BLaER1 (cell line): ENCODE data around the gene REXO5.
A peak's percentile ranks its signal among the peaks of the same experiment; 100 is the strongest.

ENCODE experiments used
- H3K27ac ChIP-seq: shearing (Covaris generic); formaldehyde crosslinking; 2 replicates; pipeline ENCODE4 v1.8.1; 2022
- H3K27me3 ChIP-seq: shearing (Covaris generic); formaldehyde crosslinking; 2 replicates; pipeline ENCODE4 v1.8.1; 2022
- H3K36me3 ChIP-seq: shearing (Covaris generic); formaldehyde crosslinking; 2 replicates; pipeline ENCODE4 v1.8.1; 2022
- H3K4me1 ChIP-seq: shearing (Covaris generic); formaldehyde crosslinking; 2 replicates; pipeline ENCODE4 v1.8.1; 2022
- H3K4me2 ChIP-seq: shearing (Covaris generic); formaldehyde crosslinking; 2 replicates; pipeline ENCODE4 v1.8.1; 2022
- H3K4me3 ChIP-seq: shearing (Covaris generic); formaldehyde crosslinking; 2 replicates; pipeline ENCODE4 v1.8.1; 2022
- H3K9ac ChIP-seq: shearing (Covaris generic); formaldehyde crosslinking; 2 replicates; pipeline ENCODE4 v1.8.1; 2022
- H3K9me3 ChIP-seq: shearing (Covaris generic); formaldehyde crosslinking; 2 replicates; pipeline ENCODE4 v1.8.1; 2022
- H4K20me1 ChIP-seq: shearing (Covaris generic); formaldehyde crosslinking; 2 replicates; pipeline ENCODE4 v1.8.1; 2022
- Cebpa-rat ChIP-seq: shearing (Covaris generic); IDR thresholded peaks from 2 replicates; pipeline ENCODE4 v1.8.1; 2022

REXO5 gene

GRCh38 chr16:20844588-20844987 is 38.3 kb downstream of the REXO5 start:
- no peaks in the 10 kb centered on the region for H3K9me3 ChIP-seq
- H3K4me1 ChIP-seq, result peaks cover 31% of the 10 kb centered on the region
- H3K4me2 ChIP-seq, result peak overlapping the region; percentile 64
- 0 out of 2 replicates have a peak overlapping the region, but pooled peaks have one; percentile 27 for H3K27ac ChIP-seq
- peak overlapping the region; percentile 12; the same call in 1 of the 2 replicates for H3K9ac ChIP-seq
- no peak for TF ChIP-seq Cebpa-rat
- H3K4me3 ChIP-seq, result no peak overlapping the region
- no peaks in the 10 kb centered on the region for H3K36me3 ChIP-seq
- H4K20me1 ChIP-seq, result no peaks in the 10 kb centered on the region
- H3K27me3 ChIP-seq, result no peaks in the 10 kb centered on the region

GRCh38 chr16:20846030-20846429 is 39.7 kb downstream of the REXO5 start:
- H3K27me3 ChIP-seq, result no peaks in the 10 kb centered on the region
- no peaks in the 10 kb centered on the region for H3K9me3 ChIP-seq
- no peaks in the 10 kb centered on the region for H3K36me3 ChIP-seq
- H3K4me1 ChIP-seq, result peaks cover 31% of the 10 kb centered on the region
- TF ChIP-seq Cebpa-rat, result no peak
- no peaks in the 10 kb centered on the region for H4K20me1 ChIP-seq
- no peak overlapping the region for H3K27ac ChIP-seq
- H3K9ac ChIP-seq, result no peak overlapping the region
- no peak overlapping the region for H3K4me3 ChIP-seq
- H3K4me2 ChIP-seq, result no peak overlapping the region

GRCh38 chr16:20846551-20846950 is 40.2 kb downstream of the REXO5 start:
- H3K27ac ChIP-seq, result no peak overlapping the region
- TF ChIP-seq Cebpa-rat, result no peak
- peaks cover 31% of the 10 kb centered on the region for H3K4me1 ChIP-seq
- no peak overlapping the region for H3K4me3 ChIP-seq
- no peaks in the 10 kb centered on the region for H3K27me3 ChIP-seq
- no peak overlapping the region for H3K4me2 ChIP-seq
- no peaks in the 10 kb centered on the region for H3K9me3 ChIP-seq
- H3K36me3 ChIP-seq, result no peaks in the 10 kb centered on the region
- H3K9ac ChIP-seq, result no peak overlapping the region
- H4K20me1 ChIP-seq, result no peaks in the 10 kb centered on the region; the same call in 1 of the 2 replicates

DNA sequence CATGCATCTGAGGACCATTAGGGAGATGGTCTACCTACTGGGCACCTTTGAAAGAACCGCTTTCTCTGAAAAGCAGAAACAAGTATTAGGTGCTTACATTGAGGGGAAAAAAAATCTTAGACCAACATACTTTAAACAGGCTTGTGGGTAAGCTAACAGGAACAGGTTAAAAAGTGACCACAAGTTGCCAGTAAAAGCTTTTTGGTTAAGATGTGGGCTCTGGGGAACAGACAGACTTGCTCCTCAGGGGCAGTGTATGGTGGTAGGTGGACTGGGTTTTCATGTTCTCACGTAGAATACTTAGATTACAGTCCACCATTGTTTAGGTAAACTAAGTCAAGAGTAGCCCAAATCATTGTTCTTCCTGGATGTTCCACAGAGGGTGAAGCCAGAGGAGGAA is 41.2 kb downstream of the REXO5 start:
- no peaks in the 10 kb centered on the region for H3K27me3 ChIP-seq
- H3K4me3 ChIP-seq, result no peak overlapping the region
- H3K4me2 ChIP-seq, result no peak overlapping the region
- no peak overlapping the region for H3K9ac ChIP-seq
- H3K4me1 ChIP-seq, result peaks cover 31% of the 10 kb centered on the region
- no peaks in the 10 kb centered on the region; the same call in 1 of the 2 replicates for H4K20me1 ChIP-seq
- no peaks in the 10 kb centered on the region for H3K36me3 ChIP-seq
- H3K27ac ChIP-seq, result no peak overlapping the region
- TF ChIP-seq Cebpa-rat, result no peak
- no peaks in the 10 kb centered on the region for H3K9me3 ChIP-seq

GRCh38 chr16:20849589-20850390 is 43.5 kb downstream of the REXO5 start:
- H4K20me1 ChIP-seq, result no peaks in the 10 kb centered on the region; the same call in 1 of the 2 replicates
- H3K36me3 ChIP-seq, result peaks cover under 1% of the 10 kb centered on the region; the same call in 1 of the 2 replicates
- peaks cover 12% of the 10 kb centered on the region for H3K4me1 ChIP-seq
- H3K27me3 ChIP-seq, result no peaks in the 10 kb centered on the region
- no peak overlapping the region for H3K9ac ChIP-seq
- H3K4me2 ChIP-seq, result no peak overlapping the region
- TF ChIP-seq Cebpa-rat, result no peak
- H3K4me3 ChIP-seq, result no peak overlapping the region
- H3K27ac ChIP-seq, result no peak overlapping the region
- peaks cover 3% of the 10 kb centered on the region; the same call in 1 of the 2 replicates for H3K9me3 ChIP-seq

- no peaks in the 10 kb centered on the region; the same call in 1 of the 2 replicates for H4K20me1 ChIP-seq
- H3K36me3 ChIP-seq, result peaks cover 12% of the 10 kb centered on the region
- no peak overlapping the region for H3K27ac ChIP-seq
- H3K4me2 ChIP-seq, result no peak overlapping the region
- peaks cover 10% of the 10 kb centered on the region for H3K9me3 ChIP-seq
- H3K27me3 ChIP-seq, result no peaks in the 10 kb centered on the region
- no peak overlapping the region for H3K9ac ChIP-seq
- TF ChIP-seq Cebpa-rat, result no peak
- H3K4me3 ChIP-seq, result no peak overlapping the region
- peaks cover 8% of the 10 kb centered on the region for H3K4me1 ChIP-seq
These were observed 44.7 kb downstream of the REXO5 start for GRCh38 chr16:20850981-20851380.

DNA sequence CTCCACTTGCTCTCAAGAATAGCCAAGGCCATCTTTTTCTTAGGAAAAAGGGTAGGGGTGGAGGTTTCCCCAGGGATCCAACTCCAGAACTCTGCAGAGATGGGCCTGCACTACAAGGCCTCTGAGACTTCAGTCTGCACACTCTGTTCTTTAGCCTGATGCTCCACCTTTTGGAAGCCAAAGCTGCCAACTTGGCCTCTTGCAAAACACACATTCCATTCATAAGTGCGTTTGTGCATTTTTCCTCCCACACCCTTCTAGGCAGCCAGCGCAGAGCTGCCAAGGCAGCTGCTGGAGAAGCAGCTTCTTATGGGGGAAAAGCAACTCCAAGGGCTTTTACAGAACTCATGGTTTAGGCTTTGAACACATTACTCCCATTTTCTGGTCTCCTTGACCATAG is 45.3 kb downstream of the REXO5 start:
- Histone ChIP-seq H3K4me2 (no peak overlapping the region), H3K36me3 (peaks cover 18% of the 10 kb centered on the region), H3K9ac (no peak overlapping the region), H3K4me1 (peaks cover 8% of the 10 kb centered on the region), H3K27ac (no peak overlapping the region), H3K4me3 (no peak overlapping the region), H3K27me3 (no peaks in the 10 kb centered on the region), H3K9me3 (peaks cover 10% of the 10 kb centered on the region), H4K20me1 (no peaks in the 10 kb centered on the region; the same call in 1 of the 2 replicates)
- TF ChIP-seq Cebpa-rat, result no peak

DNA sequence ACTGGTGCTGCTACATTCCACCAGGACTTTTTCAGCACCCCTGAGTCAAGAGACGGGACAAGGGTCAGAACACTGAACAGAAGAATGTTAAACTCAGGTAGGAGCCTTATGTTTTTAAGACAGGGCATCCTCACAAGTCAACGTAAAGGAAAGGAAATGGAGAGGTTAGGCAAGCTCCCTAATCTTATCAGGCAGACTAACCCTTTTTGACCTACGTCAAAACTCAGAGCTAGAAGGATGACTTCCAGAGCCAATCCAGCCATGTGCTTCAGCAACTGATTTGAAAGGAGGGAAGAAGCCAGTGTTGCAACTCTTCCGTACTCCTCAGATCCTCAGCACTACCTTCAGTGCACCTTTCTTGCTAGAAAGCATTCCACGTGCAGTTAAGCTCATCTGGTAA is 46.8 kb downstream of the REXO5 start:
- H3K4me2 ChIP-seq, result no peak overlapping the region
- no peaks in the 10 kb centered on the region for H3K27me3 ChIP-seq
- no peak overlapping the region for H3K9ac ChIP-seq
- peaks cover 10% of the 10 kb centered on the region for H3K9me3 ChIP-seq
- no peaks in the 10 kb centered on the region; the same call in 1 of the 2 replicates for H4K20me1 ChIP-seq
- TF ChIP-seq Cebpa-rat, result no peak
- no peak overlapping the region for H3K27ac ChIP-seq
- H3K4me1 ChIP-seq, result no peaks in the 10 kb centered on the region
- peaks cover 22% of the 10 kb centered on the region for H3K36me3 ChIP-seq
- H3K4me3 ChIP-seq, result no peak overlapping the region

DNA sequence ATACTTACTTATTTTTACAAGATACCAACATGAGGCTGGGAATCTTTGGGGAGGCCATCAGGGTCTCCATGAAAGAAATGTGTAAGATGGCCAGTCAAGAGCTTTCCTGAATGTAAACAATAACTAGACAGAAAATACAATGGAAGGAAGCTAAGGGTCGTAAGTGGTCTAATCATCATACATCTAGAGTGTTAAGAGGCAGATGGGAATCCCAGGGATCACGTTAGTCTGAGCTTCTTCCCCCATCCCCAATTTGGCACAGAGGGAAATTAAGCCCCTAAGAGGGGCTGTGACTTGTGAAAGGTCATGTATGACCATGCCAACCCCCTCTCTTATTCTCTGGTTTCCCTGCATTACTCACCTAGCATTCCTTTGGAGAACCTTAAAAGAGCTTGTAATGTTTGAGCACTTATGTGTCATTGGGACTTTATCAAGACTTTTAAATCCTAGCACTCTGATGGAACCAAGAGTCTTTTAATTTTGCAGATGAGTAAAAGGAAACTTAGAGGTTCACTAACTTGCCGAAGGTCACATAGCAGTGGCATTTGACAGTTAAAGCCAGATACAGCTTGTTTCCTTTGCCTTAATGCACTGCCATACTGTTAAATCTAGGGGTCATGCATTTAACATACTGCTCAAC is 47.8 kb downstream of the REXO5 start:
- H3K9me3 ChIP-seq, result peaks cover 10% of the 10 kb centered on the region
- no peaks in the 10 kb centered on the region for H3K4me1 ChIP-seq
- H4K20me1 ChIP-seq, result no peaks in the 10 kb centered on the region; the same call in 1 of the 2 replicates
- no peak overlapping the region for H3K4me3 ChIP-seq
- no peak overlapping the region for H3K4me2 ChIP-seq
- no peak for TF ChIP-seq Cebpa-rat
- H3K9ac ChIP-seq, result no peak overlapping the region
- no peaks in the 10 kb centered on the region for H3K27me3 ChIP-seq
- no peak overlapping the region for H3K27ac ChIP-seq
- H3K36me3 ChIP-seq, result peaks cover 23% of the 10 kb centered on the region

GRCh38 chr16:20854963-20855362 is 48.6 kb downstream of the REXO5 start:
- H4K20me1 ChIP-seq, result no peaks in the 10 kb centered on the region; the same call in 1 of the 2 replicates
- no peaks in the 10 kb centered on the region for H3K4me1 ChIP-seq
- no peak overlapping the region for H3K9ac ChIP-seq
- H3K27me3 ChIP-seq, result no peaks in the 10 kb centered on the region
- no peak overlapping the region for H3K27ac ChIP-seq
- peaks cover 10% of the 10 kb centered on the region for H3K9me3 ChIP-seq
- no peak overlapping the region for H3K4me3 ChIP-seq
- TF ChIP-seq Cebpa-rat, result no peak
- H3K4me2 ChIP-seq, result no peak overlapping the region
- peaks cover 31% of the 10 kb centered on the region for H3K36me3 ChIP-seq
